Measurements from ENCODE around the gene MAN2A2. TPM values are rescaled to one million over a fixed set of nuclear protein-coding genes. Genes with fewer than 3 reads are reported as not detected.

The MAN2A2 gene
- total RNA-seq, 1 donor from 2014 or later: 94.0 TPM

- TF ChIP-seq CTCF (IDR thresholded peaks at IDR 0.05): no peak
- DNase-seq (no peak), ATAC-seq (no peak)
- intact Hi-C loops (cut with DNase I): no loop called here
- Histone ChIP-seq H3K4me3 (peak overlapping the region; percentile 81), H3K27me3 (no peaks in the 10 kb centered on the region), H3K9me3 (no peaks in the 10 kb centered on the region), H3K27ac (peak overlapping the region; percentile 92), H3K4me1 (peaks cover 21% of the 10 kb centered on the region), H3K36me3 (peaks cover 44% of the 10 kb centered on the region)
These were observed 51.0 kb downstream of the MAN2A2 start for GRCh38 chr15:90953947-90954711.

GRCh38 chr15:90954712-90955623, 51.9 kb downstream of the MAN2A2 start, which contains the start of gene RCCD1:
Gene RCCD1, plus strand, starts transcription at chr15:90954884. Its CDS starts 1,851 bp downstream, at chr15:90956735.
- H3K27ac ChIP-seq: peak within 1 kb of the TSS; percentile 92
- H3K9me3 ChIP-seq: no peaks in the 10 kb centered on the region
- peak within 1 kb of the TSS; percentile 81 for H3K4me3 ChIP-seq
- DNase-seq (peak; percentile 98), ATAC-seq (peak; percentile 94)
- intact Hi-C loops (cut with DNase I): no loop called here
- peaks cover 38% of the 10 kb centered on the region for H3K36me3 ChIP-seq
- H3K4me1 ChIP-seq: peaks cover 21% of the 10 kb centered on the region
- no peak for TF ChIP-seq CTCF (IDR thresholded peaks at IDR 0.05)
- H3K27me3 ChIP-seq: no peaks in the 10 kb centered on the region

GRCh38 chr15:90955624-90956273, 52.6 kb downstream of the MAN2A2 start:
- TF ChIP-seq CTCF (IDR thresholded peaks at IDR 0.05): no peak
- Histone ChIP-seq H3K4me3 (peak overlapping the region; percentile 81), H3K27ac (no peak overlapping the region), H3K27me3 (no peaks in the 10 kb centered on the region), H3K36me3 (peaks cover 33% of the 10 kb centered on the region), H3K4me1 (peaks cover 21% of the 10 kb centered on the region), H3K9me3 (no peaks in the 10 kb centered on the region)
- ATAC-seq: no peak
- no peak for DNase-seq
- intact Hi-C loops (cut with DNase I): no loop called here

GRCh38 chr15:90956274-90957030, 53.4 kb downstream of the MAN2A2 start:
- peak; percentile 66 for ATAC-seq
- intact Hi-C loops (cut with DNase I): no loop called here
- DNase-seq: peak; percentile 89
- peaks cover 29% of the 10 kb centered on the region for H3K36me3 ChIP-seq
- H3K4me3 ChIP-seq: peak overlapping the region; percentile 66
- H3K4me1 ChIP-seq: peaks cover 21% of the 10 kb centered on the region
- no peaks in the 10 kb centered on the region for H3K9me3 ChIP-seq
- no peak overlapping the region for H3K27ac ChIP-seq
- no peaks in the 10 kb centered on the region for H3K27me3 ChIP-seq
- TF ChIP-seq CTCF (IDR thresholded peaks at IDR 0.05): peak; percentile 95

Data from upper lobe of right lung (tissue), 1 donor.